Glutamatergic neuron (in vitro differentiated cells): Measurements from ENCODE around the gene EPB41L3. TPM values are rescaled to one million over a fixed set of nuclear protein-coding genes. Genes with fewer than 3 reads are reported as not detected.

Experiments used
- DNase-seq: peaks from one replicate; pipeline ENCODE4 v3.0.0; 2022
- H3K27ac Mint-ChIP-seq: one replicate; pipeline ENCODE4 v1.8.0; 2020; ENCODE audit warnings: mild to moderate bottlenecking, mixed read lengths, inconsistent platforms; ENCODE audit not compliant: unreplicated experiment
- H3K27me3 Mint-ChIP-seq: one replicate; pipeline ENCODE4 v1.8.0; 2020; ENCODE audit warnings: mild to moderate bottlenecking, moderate library complexity, mixed read lengths, inconsistent platforms; ENCODE audit not compliant: unreplicated experiment
- H3K36me3 Mint-ChIP-seq: one replicate; pipeline ENCODE4 v1.8.0; 2020; ENCODE audit warnings: mild to moderate bottlenecking, mixed read lengths, inconsistent platforms; ENCODE audit not compliant: unreplicated experiment
- H3K4me1 Mint-ChIP-seq: one replicate; pipeline ENCODE4 v1.8.0; 2020; ENCODE audit warnings: mild to moderate bottlenecking, low read depth, mixed read lengths, inconsistent platforms; ENCODE audit not compliant: unreplicated experiment
- H3K4me3 Mint-ChIP-seq: one replicate; pipeline ENCODE4 v1.8.0; 2020; ENCODE audit warnings: mild to moderate bottlenecking, mixed read lengths, inconsistent platforms; ENCODE audit not compliant: unreplicated experiment
- H3K9me3 Mint-ChIP-seq: one replicate; pipeline ENCODE4 v1.8.0; 2020; ENCODE audit warnings: mild to moderate bottlenecking, moderate library complexity, mixed read lengths, inconsistent platforms; ENCODE audit not compliant: unreplicated experiment
- CTCF ChIP-seq: fragments of 200-600 bp; sonication (generic); IDR thresholded peaks from one replicate; pipeline ENCODE4 v1.5.0; 2021; ENCODE audit not compliant: partially characterized antibody, unreplicated experiment
- long read RNA-seq: library from polyadenylated mRNA; unstranded; transcript quantifications from one replicate; pipeline ENCODE4 v2.0.0, GENCODE V29; 2020; ENCODE audit not compliant: unreplicated experiment
- total RNA-seq: library from RNA; stranded (reverse); fragmentation: NEBNext Ultra II Directional; extraction: Animal tissue kit (Norgen Biotek cat#: 25700); gene quantifications from one replicate; pipeline ENCODE4 v1.2.1, GENCODE V29; 2021; ENCODE audit not compliant: unreplicated experiment

The EPB41L3 gene
- 368 TPM for total RNA-seq
- long read RNA-seq, full-length matches to known transcripts, result 1 of 42 reads
- long read RNA-seq, partial matches to known transcripts, result 10 of 42 reads
- long read RNA-seq, other reads (novel, unspliced or antisense), result 31 of 42 reads

GRCh38 chr18:5543773-5544389 lies at the start of gene EPB41L3:
Gene EPB41L3, minus strand, starts transcription at chr18:5543997. Its CDS starts 54,814 bp downstream, at chr18:5489183.
- DNase-seq, result peak; percentile 70
- H3K27me3 Mint-ChIP-seq, result peaks cover 13% of the 10 kb centered on the region
- H3K36me3 Mint-ChIP-seq, result no peaks in the 10 kb centered on the region
- peaks cover 16% of the 10 kb centered on the region for H3K9me3 Mint-ChIP-seq
- no peak for TF ChIP-seq CTCF
- peaks cover 28% of the 10 kb centered on the region for H3K4me1 Mint-ChIP-seq
- H3K27ac Mint-ChIP-seq, result peak within 1 kb of the TSS; percentile 97
- peak within 1 kb of the TSS; percentile 98 for H3K4me3 Mint-ChIP-seq

DNA sequence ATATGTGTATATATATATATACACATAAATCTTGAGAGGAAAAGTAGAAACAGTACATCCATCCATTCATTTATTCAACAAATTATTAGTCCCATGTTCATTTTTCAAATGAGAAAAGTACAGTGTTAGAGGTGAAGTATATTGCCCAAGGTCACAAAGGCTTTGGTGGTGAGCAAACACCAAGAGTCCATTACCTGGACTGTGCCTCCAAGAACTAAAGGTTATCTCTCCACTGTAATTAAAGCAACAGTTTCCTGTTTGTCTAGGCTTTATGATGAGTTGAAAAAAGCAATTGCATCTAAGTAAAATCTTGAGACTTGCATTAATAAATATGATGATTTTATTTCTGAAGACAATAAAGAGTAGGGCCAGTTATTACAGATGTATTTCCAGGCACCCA lies 44.7 kb upstream of the EPB41L3 start:
- no peak for TF ChIP-seq CTCF
- Mint-ChIP-seq H3K27me3 (no peaks in the 10 kb centered on the region), H3K9me3 (peaks cover 1% of the 10 kb centered on the region), H3K36me3 (no peaks in the 10 kb centered on the region), H3K4me3 (no peak overlapping the region), H3K27ac (no peak overlapping the region), H3K4me1 (no peaks in the 10 kb centered on the region)
- no peak for DNase-seq

DNA sequence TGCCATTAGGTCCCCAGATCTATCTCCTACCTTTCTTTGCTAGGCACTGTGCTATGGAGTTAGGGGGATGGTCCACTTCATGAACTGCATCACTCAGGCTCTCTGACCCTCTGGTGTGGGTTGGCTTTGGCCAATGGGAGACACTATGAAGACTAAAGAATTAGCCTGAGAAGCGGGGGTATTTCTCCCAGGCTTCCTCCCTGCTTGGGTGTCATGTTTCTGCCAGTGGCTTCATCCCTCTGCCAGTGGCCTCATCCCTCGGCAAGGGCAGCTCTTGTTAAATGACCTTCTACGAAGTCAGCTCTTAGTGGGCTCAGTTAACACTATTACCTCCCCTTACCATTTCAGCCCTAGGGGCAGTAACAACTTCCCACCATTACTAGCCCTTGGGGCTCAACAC lies 41.9 kb upstream of the EPB41L3 start:
- DNase-seq, result no peak
- TF ChIP-seq CTCF, result no peak
- H3K4me3 Mint-ChIP-seq, result no peak overlapping the region
- peaks cover 1% of the 10 kb centered on the region for H3K9me3 Mint-ChIP-seq
- no peak overlapping the region for H3K27ac Mint-ChIP-seq
- H3K36me3 Mint-ChIP-seq, result no peaks in the 10 kb centered on the region
- H3K4me1 Mint-ChIP-seq, result peaks cover 14% of the 10 kb centered on the region
- H3K27me3 Mint-ChIP-seq, result no peaks in the 10 kb centered on the region

- peaks cover 15% of the 10 kb centered on the region for H3K4me1 Mint-ChIP-seq
- no peaks in the 10 kb centered on the region for H3K36me3 Mint-ChIP-seq
- no peak overlapping the region for H3K27ac Mint-ChIP-seq
- no peak for TF ChIP-seq CTCF
- H3K4me3 Mint-ChIP-seq, result no peak overlapping the region
- peaks cover 1% of the 10 kb centered on the region for H3K9me3 Mint-ChIP-seq
- no peaks in the 10 kb centered on the region for H3K27me3 Mint-ChIP-seq
- no peak for DNase-seq
Measured at GRCh38 chr18:5584746-5585417, 41.1 kb upstream of the EPB41L3 start.
